Measurements from ENCODE around the gene PCP4.

Gene PCP4

DNA sequence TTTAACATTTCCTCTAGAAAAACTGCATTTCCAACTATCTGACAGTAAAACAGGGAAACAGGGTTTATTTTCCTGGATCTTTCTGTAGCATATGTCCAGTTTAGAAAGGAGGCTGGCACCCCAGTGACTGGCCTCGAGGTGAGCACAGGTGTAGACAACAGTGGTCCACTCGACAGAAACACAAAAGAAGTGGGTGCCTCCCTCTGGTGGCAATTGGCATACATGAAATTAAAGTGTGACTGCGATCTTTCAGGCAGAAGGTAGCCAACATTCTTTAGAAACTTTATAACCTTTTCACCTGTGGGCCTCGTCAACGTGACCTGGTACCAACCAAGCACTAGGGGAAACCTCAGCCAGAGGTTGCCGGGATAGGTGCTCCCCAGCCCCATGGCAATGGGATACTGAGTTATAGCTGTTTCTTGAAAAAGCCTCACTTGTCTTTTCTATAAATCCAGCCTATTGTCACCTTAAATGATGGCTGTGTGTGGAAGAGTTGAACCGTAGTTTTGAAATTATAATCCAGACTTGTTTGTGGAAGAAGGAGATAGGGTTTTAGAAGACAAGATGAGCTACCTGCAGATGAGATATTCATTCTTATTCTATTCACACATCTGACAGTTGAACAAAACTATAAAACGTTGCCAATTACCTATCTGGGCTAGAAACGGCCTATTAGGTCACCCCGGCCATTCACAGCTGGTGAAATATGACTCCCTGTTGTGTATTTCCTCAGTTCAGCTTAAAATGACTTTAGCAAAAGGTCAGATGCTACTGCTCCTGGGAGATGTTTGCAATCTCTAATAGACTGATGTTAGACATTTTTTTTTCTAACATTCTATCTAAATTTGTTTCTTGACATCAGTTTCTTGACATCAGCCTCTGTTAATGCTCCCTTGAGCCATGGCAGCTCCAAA, 44.3 kb downstream of the PCP4 start:
- TF ChIP-seq, protein P1, sequence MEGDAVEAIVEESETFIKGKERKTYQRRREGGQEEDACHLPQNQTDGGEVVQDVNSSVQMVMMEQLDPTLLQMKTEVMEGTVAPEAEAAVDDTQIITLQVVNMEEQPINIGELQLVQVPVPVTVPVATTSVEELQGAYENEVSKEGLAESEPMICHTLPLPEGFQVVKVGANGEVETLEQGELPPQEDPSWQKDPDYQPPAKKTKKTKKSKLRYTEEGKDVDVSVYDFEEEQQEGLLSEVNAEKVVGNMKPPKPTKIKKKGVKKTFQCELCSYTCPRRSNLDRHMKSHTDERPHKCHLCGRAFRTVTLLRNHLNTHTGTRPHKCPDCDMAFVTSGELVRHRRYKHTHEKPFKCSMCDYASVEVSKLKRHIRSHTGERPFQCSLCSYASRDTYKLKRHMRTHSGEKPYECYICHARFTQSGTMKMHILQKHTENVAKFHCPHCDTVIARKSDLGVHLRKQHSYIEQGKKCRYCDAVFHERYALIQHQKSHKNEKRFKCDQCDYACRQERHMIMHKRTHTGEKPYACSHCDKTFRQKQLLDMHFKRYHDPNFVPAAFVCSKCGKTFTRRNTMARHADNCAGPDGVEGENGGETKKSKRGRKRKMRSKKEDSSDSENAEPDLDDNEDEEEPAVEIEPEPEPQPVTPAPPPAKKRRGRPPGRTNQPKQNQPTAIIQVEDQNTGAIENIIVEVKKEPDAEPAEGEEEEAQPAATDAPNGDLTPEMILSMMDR (IDR thresholded peaks at IDR 0.05; ENCODE audit: poor library complexity, severe bottlenecking) = no peak
- no peaks in the 10 kb centered on the region for H3K27me3 ChIP-seq (ENCODE audit: insufficient read depth, poor library complexity, severe bottlenecking)
- H3K27ac ChIP-seq (ENCODE audit: poor library complexity, severe bottlenecking) = no peak overlapping the region
- ATAC-seq (ENCODE audit: low read depth) (no peak), DNase-seq (ENCODE audit: low spot score) (no peak)
- H3K36me3 ChIP-seq (ENCODE audit: low read depth) = no peaks in the 10 kb centered on the region
- H3K9me3 ChIP-seq (ENCODE audit: severe bottlenecking) = no peaks in the 10 kb centered on the region
- H3K4me1 ChIP-seq (ENCODE audit: insufficient read depth, poor library complexity, severe bottlenecking) = no peaks in the 10 kb centered on the region
- H3K4me3 ChIP-seq (ENCODE audit: severe bottlenecking) = no peak overlapping the region

DNA sequence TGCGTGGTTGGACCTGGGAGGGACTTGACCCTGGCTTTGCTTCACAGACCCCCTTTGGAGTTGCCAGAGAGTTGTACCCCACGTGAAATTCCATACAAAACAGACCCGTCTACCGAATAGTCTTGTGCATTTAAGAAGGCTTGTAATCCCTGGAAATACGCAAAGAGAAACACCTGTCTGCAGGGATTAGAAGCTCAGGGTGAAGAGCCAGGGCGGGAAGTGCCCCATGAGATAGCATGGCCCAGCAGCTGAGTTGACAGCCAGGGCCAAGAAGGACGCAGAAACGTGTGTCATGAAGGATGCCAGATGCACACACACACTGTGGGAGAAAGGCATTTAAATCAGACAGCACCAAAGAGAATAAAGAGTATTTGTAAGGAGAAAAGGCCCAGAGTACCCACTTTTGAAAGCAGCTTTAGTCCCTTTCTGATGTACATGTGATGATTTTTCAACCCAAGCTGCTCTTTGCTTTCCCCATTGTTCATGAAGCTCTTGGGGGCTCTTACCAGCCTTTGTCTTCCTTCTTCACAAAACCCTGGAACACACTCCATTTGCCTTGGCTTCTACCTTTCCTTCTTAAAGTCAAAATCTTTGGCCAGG, 46.6 kb downstream of the PCP4 start:
- ATAC-seq (ENCODE audit: low read depth) = no peak

DNA sequence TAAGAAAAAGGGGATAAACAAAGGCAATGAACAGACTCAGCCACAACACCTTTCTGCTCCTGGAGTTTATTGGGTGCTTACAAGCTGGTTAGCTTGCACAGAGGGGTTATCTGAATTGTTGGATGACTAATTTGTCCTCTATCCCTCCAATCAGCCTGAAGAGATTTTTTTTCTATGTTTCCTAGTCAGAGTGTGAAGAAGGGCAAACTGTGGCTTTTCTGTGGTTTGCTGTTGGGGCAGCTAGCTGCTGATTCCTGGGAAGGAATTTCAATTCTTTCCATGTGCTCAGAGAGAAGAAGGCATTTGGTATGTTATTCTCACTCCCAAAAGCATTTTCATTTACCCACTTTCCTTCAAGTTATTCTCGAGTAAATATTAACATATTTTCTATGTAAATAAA, 48.6 kb downstream of the PCP4 start:
- Histone ChIP-seq H3K36me3 (ENCODE audit: low read depth) (no peaks in the 10 kb centered on the region), H3K9me3 (ENCODE audit: severe bottlenecking) (no peaks in the 10 kb centered on the region), H3K4me1 (ENCODE audit: insufficient read depth, poor library complexity, severe bottlenecking) (no peaks in the 10 kb centered on the region), H3K27ac (ENCODE audit: poor library complexity, severe bottlenecking) (no peak overlapping the region), H3K4me3 (ENCODE audit: severe bottlenecking) (no peak overlapping the region), H3K27me3 (ENCODE audit: insufficient read depth, poor library complexity, severe bottlenecking) (no peaks in the 10 kb centered on the region)
- no peak for DNase-seq (ENCODE audit: low spot score)
- TF ChIP-seq, protein P1 (IDR thresholded peaks at IDR 0.05; ENCODE audit: poor library complexity, severe bottlenecking) = no peak
- ATAC-seq (ENCODE audit: low read depth) = no peak

More for the DNA sequence above, 46.6 kb downstream of the PCP4 start:
- Histone ChIP-seq H3K4me3 (ENCODE audit: severe bottlenecking) (no peak overlapping the region), H3K9me3 (ENCODE audit: severe bottlenecking) (no peaks in the 10 kb centered on the region), H3K36me3 (ENCODE audit: low read depth) (no peaks in the 10 kb centered on the region), H3K27me3 (ENCODE audit: insufficient read depth, poor library complexity, severe bottlenecking) (no peaks in the 10 kb centered on the region), H3K4me1 (ENCODE audit: insufficient read depth, poor library complexity, severe bottlenecking) (no peaks in the 10 kb centered on the region), H3K27ac (ENCODE audit: poor library complexity, severe bottlenecking) (no peak overlapping the region)
- no peak for DNase-seq (ENCODE audit: low spot score)
- TF ChIP-seq, protein P1 (IDR thresholded peaks at IDR 0.05; ENCODE audit: poor library complexity, severe bottlenecking) = no peak

DNA sequence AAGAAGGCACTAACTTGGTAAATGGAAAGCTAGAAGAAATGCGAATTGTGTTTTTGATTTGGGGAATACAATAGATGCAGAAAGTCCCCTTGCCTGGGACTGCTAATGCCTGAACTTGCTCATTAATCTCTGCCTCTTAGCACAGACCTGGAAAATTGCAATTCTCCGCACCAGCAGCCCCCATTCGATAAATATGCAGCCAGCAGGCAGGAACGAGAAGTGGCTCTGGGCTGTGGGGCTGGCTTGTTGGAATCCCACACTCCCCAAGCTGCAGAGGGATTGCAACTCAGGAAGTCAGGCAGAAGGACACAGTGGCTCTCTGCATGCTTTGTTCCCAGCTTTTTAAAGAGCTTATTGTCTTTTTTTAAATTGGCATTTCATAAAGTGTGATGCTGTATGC, 51.3 kb downstream of the PCP4 start:
- ATAC-seq (ENCODE audit: low read depth) (no peak), DNase-seq (ENCODE audit: low spot score) (no peak)
- no peaks in the 10 kb centered on the region for H3K36me3 ChIP-seq (ENCODE audit: low read depth)
- H3K4me1 ChIP-seq (ENCODE audit: insufficient read depth, poor library complexity, severe bottlenecking) = no peaks in the 10 kb centered on the region
- no peak overlapping the region for H3K27ac ChIP-seq (ENCODE audit: poor library complexity, severe bottlenecking)
- no peaks in the 10 kb centered on the region for H3K9me3 ChIP-seq (ENCODE audit: severe bottlenecking)
- H3K4me3 ChIP-seq (ENCODE audit: severe bottlenecking) = no peak overlapping the region
- H3K27me3 ChIP-seq (ENCODE audit: insufficient read depth, poor library complexity, severe bottlenecking) = no peaks in the 10 kb centered on the region
- TF ChIP-seq, protein P1 (IDR thresholded peaks at IDR 0.05; ENCODE audit: poor library complexity, severe bottlenecking) = no peak

DNA sequence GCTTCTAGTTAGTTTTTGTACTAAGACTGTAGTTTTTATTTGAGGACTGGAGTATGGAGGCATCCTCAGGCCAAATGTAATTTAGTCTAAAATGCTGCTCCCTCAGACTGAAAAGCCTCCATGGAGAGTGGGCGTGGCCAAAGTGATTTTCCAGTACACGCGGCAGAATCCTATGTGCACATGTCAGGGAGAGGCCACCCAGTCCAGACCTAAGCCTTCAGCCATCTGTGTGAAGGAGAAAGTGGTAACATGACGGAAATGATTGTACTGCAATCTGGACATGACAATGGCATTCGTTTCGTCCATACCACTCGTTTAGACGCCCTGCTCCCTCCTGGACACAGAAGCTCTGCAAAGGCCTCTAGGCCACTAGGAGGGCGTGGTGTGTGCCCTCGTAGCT, 56.2 kb downstream of the PCP4 start:
- H3K36me3 ChIP-seq (ENCODE audit: low read depth) = no peaks in the 10 kb centered on the region
- H3K27me3 ChIP-seq (ENCODE audit: insufficient read depth, poor library complexity, severe bottlenecking) = no peaks in the 10 kb centered on the region
- no peaks in the 10 kb centered on the region for H3K4me1 ChIP-seq (ENCODE audit: insufficient read depth, poor library complexity, severe bottlenecking)
- DNase-seq (ENCODE audit: low spot score) (no peak), ATAC-seq (ENCODE audit: low read depth) (no peak)
- H3K4me3 ChIP-seq (ENCODE audit: severe bottlenecking) = no peak overlapping the region
- TF ChIP-seq, protein P1 (IDR thresholded peaks at IDR 0.05; ENCODE audit: poor library complexity, severe bottlenecking) = no peak
- no peaks in the 10 kb centered on the region for H3K9me3 ChIP-seq (ENCODE audit: severe bottlenecking)
- H3K27ac ChIP-seq (ENCODE audit: poor library complexity, severe bottlenecking) = no peak overlapping the region

All from RWPE2 (cell line).